ENCODE data around the gene PLEKHO2.
A peak's percentile ranks its signal among the peaks of the same experiment; 100 is the strongest.

The PLEKHO2 gene

GRCh38 chr15:64905119-64905831, 63.6 kb downstream of the PLEKHO2 start:
- Histone ChIP-seq H3K9ac (ENCODE audit: low read depth, low read length) (no peak overlapping the region), H3K27me3 (ENCODE audit: control insufficient read depth, insufficient read depth, low read length) (peaks cover 4% of the 10 kb centered on the region; the same call in 1 of the 2 replicates), H3K27ac (ENCODE audit: low read depth, low read length) (no peak overlapping the region), H3K9me3 (ENCODE audit: control insufficient read depth, insufficient read depth, low read length) (peaks cover 12% of the 10 kb centered on the region), H3K4me3 (ENCODE audit: low read depth, low read length) (peak overlapping the region; percentile 55), H3K36me3 (ENCODE audit: control insufficient read depth, insufficient read depth, low read length) (no peaks in the 10 kb centered on the region), H3K4me1 (ENCODE audit: control insufficient read depth, insufficient read depth, low read length) (peaks cover 5% of the 10 kb centered on the region; the same call in 1 of the 2 replicates)

- peaks cover 8% of the 10 kb centered on the region for H3K9me3 ChIP-seq (ENCODE audit: control insufficient read depth, insufficient read depth, low read length)
- H3K36me3 ChIP-seq (ENCODE audit: control insufficient read depth, insufficient read depth, low read length): no peaks in the 10 kb centered on the region
- H3K9ac ChIP-seq (ENCODE audit: low read depth, low read length): no peak overlapping the region
- no peak overlapping the region for H3K4me3 ChIP-seq (ENCODE audit: low read depth, low read length)
- peaks cover 9% of the 10 kb centered on the region for H3K27me3 ChIP-seq (ENCODE audit: control insufficient read depth, insufficient read depth, low read length)
- H3K27ac ChIP-seq (ENCODE audit: low read depth, low read length): no peak overlapping the region
- peaks cover 6% of the 10 kb centered on the region for H3K4me1 ChIP-seq (ENCODE audit: control insufficient read depth, insufficient read depth, low read length)
Observed at GRCh38 chr15:64905941-64906340, 64.2 kb downstream of the PLEKHO2 start.

- H3K36me3 ChIP-seq (ENCODE audit: control insufficient read depth, insufficient read depth, low read length): no peaks in the 10 kb centered on the region
- H3K9me3 ChIP-seq (ENCODE audit: control insufficient read depth, insufficient read depth, low read length): peaks cover 4% of the 10 kb centered on the region; the same call in 1 of the 2 replicates
- no peak overlapping the region for H3K27ac ChIP-seq (ENCODE audit: low read depth, low read length)
- H3K9ac ChIP-seq (ENCODE audit: low read depth, low read length): no peak overlapping the region
- H3K4me3 ChIP-seq (ENCODE audit: low read depth, low read length): no peak overlapping the region
- peaks cover 14% of the 10 kb centered on the region for H3K27me3 ChIP-seq (ENCODE audit: control insufficient read depth, insufficient read depth, low read length)
- H3K4me1 ChIP-seq (ENCODE audit: control insufficient read depth, insufficient read depth, low read length): peaks cover 10% of the 10 kb centered on the region
Observed at GRCh38 chr15:64906402-64906801, 64.7 kb downstream of the PLEKHO2 start.

GRCh38 chr15:64907991-64908390, 66.3 kb downstream of the PLEKHO2 start:
- Histone ChIP-seq H3K4me1 (ENCODE audit: control insufficient read depth, insufficient read depth, low read length) (peaks cover 10% of the 10 kb centered on the region), H3K9ac (ENCODE audit: low read depth, low read length) (no peak overlapping the region), H3K9me3 (ENCODE audit: control insufficient read depth, insufficient read depth, low read length) (no peaks in the 10 kb centered on the region; the same call in 1 of the 2 replicates), H3K27me3 (ENCODE audit: control insufficient read depth, insufficient read depth, low read length) (peaks cover 28% of the 10 kb centered on the region), H3K36me3 (ENCODE audit: control insufficient read depth, insufficient read depth, low read length) (no peaks in the 10 kb centered on the region), H3K4me3 (ENCODE audit: low read depth, low read length) (no peak overlapping the region), H3K27ac (ENCODE audit: low read depth, low read length) (no peak overlapping the region)

GRCh38 chr15:64909546-64909945, 67.8 kb downstream of the PLEKHO2 start:
- peaks cover 28% of the 10 kb centered on the region for H3K27me3 ChIP-seq (ENCODE audit: control insufficient read depth, insufficient read depth, low read length)
- H3K9me3 ChIP-seq (ENCODE audit: control insufficient read depth, insufficient read depth, low read length): no peaks in the 10 kb centered on the region; the same call in 1 of the 2 replicates
- peaks cover 5% of the 10 kb centered on the region for H3K4me1 ChIP-seq (ENCODE audit: control insufficient read depth, insufficient read depth, low read length)

GRCh38 chr15:64911311-64912186, 69.8 kb downstream of the PLEKHO2 start, which contains the start of gene ANKDD1A:
Gene ANKDD1A, plus strand, starts transcription at chr15:64911902. Its CDS starts 29 bp downstream, at chr15:64911931.
- peaks cover 12% of the 10 kb centered on the region for H3K4me1 ChIP-seq (ENCODE audit: control insufficient read depth, insufficient read depth, low read length)
- H3K36me3 ChIP-seq (ENCODE audit: control insufficient read depth, insufficient read depth, low read length): no peaks in the 10 kb centered on the region
- no peak within 1 kb of the TSS for H3K27ac ChIP-seq (ENCODE audit: low read depth, low read length)
- 0 out of 2 replicates have a peak within 1 kb of the TSS, but pooled peaks have one; percentile 12 for H3K9ac ChIP-seq (ENCODE audit: low read depth, low read length)
- H3K27me3 ChIP-seq (ENCODE audit: control insufficient read depth, insufficient read depth, low read length): peaks cover 28% of the 10 kb centered on the region
- no peaks in the 10 kb centered on the region; the same call in 1 of the 2 replicates for H3K9me3 ChIP-seq (ENCODE audit: control insufficient read depth, insufficient read depth, low read length)
- peak within 1 kb of the TSS; percentile 76 for H3K4me3 ChIP-seq (ENCODE audit: low read depth, low read length)

More at GRCh38 chr15:64909546-64909945, 67.8 kb downstream of the PLEKHO2 start:
- no peak overlapping the region for H3K9ac ChIP-seq (ENCODE audit: low read depth, low read length)
- no peak overlapping the region for H3K27ac ChIP-seq (ENCODE audit: low read depth, low read length)
- no peak overlapping the region for H3K4me3 ChIP-seq (ENCODE audit: low read depth, low read length)
- H3K36me3 ChIP-seq (ENCODE audit: control insufficient read depth, insufficient read depth, low read length): no peaks in the 10 kb centered on the region

- Histone ChIP-seq H3K4me1 (ENCODE audit: control insufficient read depth, insufficient read depth, low read length) (peaks cover 12% of the 10 kb centered on the region), H3K27me3 (ENCODE audit: control insufficient read depth, insufficient read depth, low read length) (peaks cover 28% of the 10 kb centered on the region), H3K36me3 (ENCODE audit: control insufficient read depth, insufficient read depth, low read length) (no peaks in the 10 kb centered on the region), H3K4me3 (ENCODE audit: low read depth, low read length) (peak overlapping the region; percentile 76), H3K9ac (ENCODE audit: low read depth, low read length) (no peak overlapping the region), H3K27ac (ENCODE audit: low read depth, low read length) (no peak overlapping the region), H3K9me3 (ENCODE audit: control insufficient read depth, insufficient read depth, low read length) (no peaks in the 10 kb centered on the region)
Observed at GRCh38 chr15:64912379-64913325, 70.9 kb downstream of the PLEKHO2 start.

- no peak overlapping the region for H3K9ac ChIP-seq (ENCODE audit: low read depth, low read length)
- peaks cover 12% of the 10 kb centered on the region for H3K4me1 ChIP-seq (ENCODE audit: control insufficient read depth, insufficient read depth, low read length)
- no peaks in the 10 kb centered on the region for H3K36me3 ChIP-seq (ENCODE audit: control insufficient read depth, insufficient read depth, low read length)
- H3K4me3 ChIP-seq (ENCODE audit: low read depth, low read length): no peak overlapping the region
- H3K27ac ChIP-seq (ENCODE audit: low read depth, low read length): no peak overlapping the region
- no peaks in the 10 kb centered on the region for H3K9me3 ChIP-seq (ENCODE audit: control insufficient read depth, insufficient read depth, low read length)
- H3K27me3 ChIP-seq (ENCODE audit: control insufficient read depth, insufficient read depth, low read length): peaks cover 21% of the 10 kb centered on the region
Observed at GRCh38 chr15:64915518-64916227, 74.0 kb downstream of the PLEKHO2 start.

GRCh38 chr15:64916365-64916764, 74.7 kb downstream of the PLEKHO2 start:
- Histone ChIP-seq H3K4me3 (ENCODE audit: low read depth, low read length) (no peak overlapping the region), H3K4me1 (ENCODE audit: control insufficient read depth, insufficient read depth, low read length) (peaks cover 7% of the 10 kb centered on the region), H3K9ac (ENCODE audit: low read depth, low read length) (no peak overlapping the region), H3K27ac (ENCODE audit: low read depth, low read length) (no peak overlapping the region), H3K9me3 (ENCODE audit: control insufficient read depth, insufficient read depth, low read length) (no peaks in the 10 kb centered on the region), H3K36me3 (ENCODE audit: control insufficient read depth, insufficient read depth, low read length) (no peaks in the 10 kb centered on the region), H3K27me3 (ENCODE audit: control insufficient read depth, insufficient read depth, low read length) (peaks cover 14% of the 10 kb centered on the region)

GRCh38 chr15:64917211-64917610, 75.5 kb downstream of the PLEKHO2 start:
- Histone ChIP-seq H3K9ac (ENCODE audit: low read depth, low read length) (no peak overlapping the region), H3K27ac (ENCODE audit: low read depth, low read length) (no peak overlapping the region), H3K36me3 (ENCODE audit: control insufficient read depth, insufficient read depth, low read length) (no peaks in the 10 kb centered on the region), H3K4me1 (ENCODE audit: control insufficient read depth, insufficient read depth, low read length) (peaks cover 7% of the 10 kb centered on the region), H3K9me3 (ENCODE audit: control insufficient read depth, insufficient read depth, low read length) (no peaks in the 10 kb centered on the region), H3K4me3 (ENCODE audit: low read depth, low read length) (no peak overlapping the region), H3K27me3 (ENCODE audit: control insufficient read depth, insufficient read depth, low read length) (peaks cover 8% of the 10 kb centered on the region)

Data from HUES48 (cell line).